GM12878 (cell line): ENCODE measurements around the gene NFE2. TPM values are rescaled to one million over a fixed set of nuclear protein-coding genes. Genes with fewer than 3 reads are reported as not detected.

Experiments
- ATAC-seq: fragments of 200-7000 bp; cut with Tn5 transposase; 3 replicates; pipeline ENCODE4 v1.9.1; 2020; ENCODE audit warnings: mild to moderate bottlenecking, moderate library complexity
- BruUV-seq: library from RNA; stranded (reverse); fragments of 400-500 nt; replicated peaks from 2 replicates; lab custom pipeline; 2021; lab: Mats Ljungman, UMichigan
- CTCF ChIA-PET: fragments of 300-600 bp; sonication (Branson Sonifier 250); formaldehyde crosslinking; extraction: SDS; loops from one replicate; lab custom pipeline; 2021; ENCODE audit warnings: inconsistent platforms; lab: Yijun Ruan, JAX
- POLR2A ChIA-PET: fragments of 350-600 bp; formaldehyde crosslinking; extraction: SDS; loops from one replicate; lab custom pipeline; 2021; ENCODE audit warnings: inconsistent platforms; lab: Charles Lee
- RAD21 ChIA-PET: fragments of 300-600 bp; sonication (Branson Sonifier 250); formaldehyde crosslinking; loops from one replicate; lab custom pipeline; 2023; ENCODE audit warnings: antibody characterized with exemption; ENCODE audit not compliant: unreplicated experiment; lab: Charles Lee
- SMC1A ChIA-PET: fragments of 300-600 bp; sonication (Branson Sonifier 250); formaldehyde crosslinking; loops from one replicate; lab custom pipeline; 2023; ENCODE audit not compliant: unreplicated experiment, uncharacterized antibody; lab: Charles Lee
- DNase-seq: peaks from one replicate; pipeline ENCODE4 v3.0.0-alpha.2; 2011; ENCODE audit warnings: low read depth, low spot score
- FAIRE-seq: peaks from 3 replicates; lab custom pipeline; 2011; peaks lifted over from hg19 to GRCh38; lab: Jason Lieb, UNC
- H2AFZ ChIP-seq: 2 replicates; pipeline ENCODE4 v1.6.0; 2011; ENCODE audit warnings: low read depth, low read length, control low read depth; ENCODE audit not compliant: control insufficient read depth
- H3K27ac ChIP-seq: 2 replicates; pipeline ENCODE4 v1.5.1; 2011; ENCODE audit warnings: control low read depth; ENCODE audit not compliant: control insufficient read depth, insufficient read depth
- H3K27me3 ChIP-seq, 2 experiments: replicated peaks in 1 of 2; 2 replicates each; pipeline versions ENCODE4 v1.6.0 to v1.6.1; 2011; ENCODE audit warnings: low read length in 1 of 2; ENCODE audit not compliant: control insufficient read depth in 2 of 2, insufficient read depth in 2 of 2
- H3K36me3 ChIP-seq, 2 experiments: 2 replicates each; pipeline ENCODE4 v1.5.1; 2011; ENCODE audit warnings: low read length in 1 of 2; ENCODE audit not compliant: control insufficient read depth in 2 of 2, insufficient read depth in 2 of 2
- H3K4me1 ChIP-seq: 2 replicates; pipeline ENCODE4 v1.6.1; 2011; ENCODE audit warnings: mild to moderate bottlenecking, low read length, moderate library complexity, mixed read lengths; ENCODE audit not compliant: control insufficient read depth, insufficient read depth
- H3K4me2 ChIP-seq: 2 replicates; pipeline ENCODE4 v1.6.0; 2011; ENCODE audit warnings: control low read depth; ENCODE audit not compliant: control insufficient read depth, insufficient read depth
- H3K4me3 ChIP-seq: fragments of 200-600 bp; sonication (generic); 2 replicates; pipeline ENCODE4 v1.5.1; 2016
- H3K79me2 ChIP-seq: 2 replicates; pipeline ENCODE4 v1.6.0; 2011; ENCODE audit warnings: low read length; ENCODE audit not compliant: control insufficient read depth, insufficient read depth
- H3K9ac ChIP-seq: 2 replicates; pipeline ENCODE4 v1.8.0; 2011; ENCODE audit warnings: low read length, control low read depth, mixed read lengths; ENCODE audit not compliant: control insufficient read depth, insufficient read depth
- H3K9me3 ChIP-seq: replicated peaks from 3 replicates; pipeline ENCODE4 v1.5.1; 2011; ENCODE audit warnings: mild to moderate bottlenecking, low read length; ENCODE audit not compliant: control insufficient read depth, insufficient read depth
- H4K20me1 ChIP-seq: 2 replicates; pipeline ENCODE4 v1.6.0; 2011; ENCODE audit not compliant: control insufficient read depth, insufficient read depth
- ASH2L ChIP-seq: fragments of 300-600, 200-600 bp; sonication (generic); IDR thresholded peaks from 2 replicates; pipeline ENCODE4 v1.6.1; 2017; ENCODE audit warnings: low read depth, mild to moderate bottlenecking, borderline replicate concordance
- BRCA1 ChIP-seq: IDR thresholded peaks from 2 replicates; pipeline ENCODE4 v1.6.1; 2011; ENCODE audit warnings: low read depth, low read length, improper control_type of control experiment
- CEBPZ ChIP-seq: fragments of 150-350 bp; IDR thresholded peaks from 2 replicates; pipeline ENCODE4 v1.6.1; 2016; ENCODE audit warnings: low read depth, low read length
- ETV6 ChIP-seq, 2 experiments: fragments of 450-650 bp in 1 of 2; IDR thresholded peaks in 1 of 2; conservative IDR thresholded peaks in 1 of 2; 2 replicates each; pipeline ENCODE4 v1.6.1; 2014; ENCODE audit warnings: antibody characterized with exemption in 1 of 2, borderline replicate concordance in 1 of 2, low read depth in 1 of 2, mild to moderate bottlenecking in 1 of 2, moderate library complexity in 1 of 2
- HCFC1 ChIP-seq: fragments of 150-350 bp; IDR thresholded peaks from 2 replicates; pipeline ENCODE4 v1.6.1; 2014; ENCODE audit warnings: low read length
- HDAC6 ChIP-seq: fragments of 200-600 bp; sonication (generic); IDR thresholded peaks from one replicate; pipeline ENCODE4 v1.8.0; 2017; ENCODE audit warnings: antibody characterized with exemption; ENCODE audit not compliant: unreplicated experiment
- LARP7 ChIP-seq: fragments of 450-650 bp; IDR thresholded peaks from 2 replicates; pipeline ENCODE4 v1.6.1; 2017; ENCODE audit warnings: mild to moderate bottlenecking
- TAF1 ChIP-seq: IDR thresholded peaks from 2 replicates; pipeline ENCODE4 v1.6.1; 2011; ENCODE audit warnings: mild to moderate bottlenecking, low read depth, low read length, borderline replicate concordance
- WRNIP1 ChIP-seq: IDR thresholded peaks from 2 replicates; pipeline ENCODE4 v1.6.1; 2011; ENCODE audit warnings: low read depth, low read length, improper control_type of control experiment, borderline replicate concordance
- YBX1 ChIP-seq: fragments of 450-650 bp; IDR thresholded peaks from 2 replicates; pipeline ENCODE4 v1.6.1; 2016; ENCODE audit warnings: antibody characterized with exemption
- ZNF24 ChIP-seq: fragments of 450-650 bp; IDR thresholded peaks from 2 replicates; pipeline ENCODE4 v1.6.1; 2017; ENCODE audit warnings: antibody characterized with exemption, mild to moderate bottlenecking
- WGBS: methylation state at CpG from one replicate; pipeline ENCODE4 v1.1.6; 2016; ENCODE audit warnings: low lambda C conversion rate; ENCODE audit not compliant: insufficient replicate concordance, insufficient coverage; ENCODE audit errors: missing lambda C conversion rate; 5-methylcytosine and 5-hydroxymethylcytosine counted together
- in situ Hi-C: fragments of 300-500 bp; cut with MboI; formaldehyde crosslinking; loops from 9 replicates; pipeline ENCODE4 v1.14.3; 2018; ENCODE audit warnings: mixed read lengths
- intact Hi-C: fragments of 100-400 bp; cut with micrococcal nuclease; formaldehyde crosslinking; loops from one replicate; pipeline ENCODE4 v1.14.2; 2022; ENCODE audit not compliant: unreplicated experiment
- polyA plus RNA-seq, 11 experiments: library from polyadenylated mRNA; depleted of rRNA in 4 of 11; unstranded in 6 of 11; stranded (reverse) in 5 of 11; fragments of >200 nt; fragmentation: Nextera tagmentation in 4 of 11; fragmentation: Illumina TruSeq in 1 of 11; extraction: Ambion mirVana in 4 of 11; extraction: Trizol in 1 of 11; gene quantifications; 1 replicate in 1 of 11; 2 replicates in 10 of 11; pipeline versions ENCODE4 v1.2.1 to v1.2.3, GENCODE V29; 2011 to 2016; ENCODE audit warnings: inconsistent platforms in 2 of 11, missing spikeins in 2 of 11, low read depth in 1 of 11
- total RNA-seq, 4 experiments: library from RNA; depleted of rRNA in 3 of 4; stranded (reverse); fragments of >200 nt in 3 of 4; fragmentation: Illumina TruSeq in 1 of 4; extraction: Trizol in 1 of 4; gene quantifications; 2 replicates each; pipeline versions ENCODE4 v1.2.1 to v1.2.3, GENCODE V29; 2013 to 2021
- TF ChIP-seq, protein P1 (sequence below): IDR thresholded peaks from 2 replicates; pipeline ENCODE4 v1.6.1; 2012; ENCODE audit warnings: low read depth, low read length, improper control_type of control experiment
- TF ChIP-seq, protein P2 (sequence below): IDR thresholded peaks from 2 replicates; pipeline ENCODE4 v1.6.1; 2011; ENCODE audit warnings: low read depth, mild to moderate bottlenecking, low read length, moderate library complexity, borderline replicate concordance; ENCODE audit errors: extremely low read depth
- TF ChIP-seq, protein P3 (sequence below): IDR thresholded peaks from 2 replicates; pipeline ENCODE4 v1.6.1; 2012; ENCODE audit warnings: low read depth, low read length, improper control_type of control experiment

Gene NFE2
- total and polyA plus RNA-seq, 10 of the 15 experiments (the other 5 are each of a cell fraction or from before 2014, with no cell fraction given): 0.06 to 0.28 TPM; not detected in 8

GRCh38 chr12:54349036-54349435 is 48.2 kb upstream of the NFE2 start:
- WGBS: 95% methylated on average over 4 of the region's 4 CpGs
- Histone ChIP-seq H3K27ac (no peak overlapping the region), H3K27me3 (no peaks in the 10 kb centered on the region), H3K4me1 (peaks cover 8% of the 10 kb centered on the region), H3K79me2 (no peaks in the 10 kb centered on the region), H2AFZ (no peak overlapping the region), H3K4me2 (no peak overlapping the region), H3K9me3 (no peaks in the 10 kb centered on the region), H4K20me1 (no peaks in the 10 kb centered on the region), H3K9ac (no peak overlapping the region), H3K4me3 (no peak overlapping the region), H3K36me3 (peaks cover 16 to 30% of the 10 kb centered on the region in 2 experiments)
- intact Hi-C loops: no loop called here
- ChIA-PET SMC1A (no interaction called here), CTCF (interaction anchor here (4.2 kb wide), 1 partner anchor 12 kb away, joined by 30 read pairs; no protein-coding TSS in a partner anchor), RAD21 (no interaction called here), POLR2A (no interaction called here)
- no peak for DNase-seq
- no TSS peak for BruUV-seq
- FAIRE-seq: no peak
- in situ Hi-C loops: no loop called here
- TF ChIP-seq, protein P1, sequence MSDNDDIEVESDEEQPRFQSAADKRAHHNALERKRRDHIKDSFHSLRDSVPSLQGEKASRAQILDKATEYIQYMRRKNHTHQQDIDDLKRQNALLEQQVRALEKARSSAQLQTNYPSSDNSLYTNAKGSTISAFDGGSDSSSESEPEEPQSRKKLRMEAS: no peak
- TF ChIP-seq, protein P2, sequence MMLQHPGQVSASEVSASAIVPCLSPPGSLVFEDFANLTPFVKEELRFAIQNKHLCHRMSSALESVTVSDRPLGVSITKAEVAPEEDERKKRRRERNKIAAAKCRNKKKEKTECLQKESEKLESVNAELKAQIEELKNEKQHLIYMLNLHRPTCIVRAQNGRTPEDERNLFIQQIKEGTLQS: no peak
- TF ChIP-seq TAF1 (no peak), HCFC1 (no peak), LARP7 (no peak), CEBPZ (no peak), BRCA1 (no peak), HDAC6 (no peak), ZNF24 (no peak), YBX1 (no peak), ASH2L (no peak), WRNIP1 (no peak), ETV6 (conservative IDR thresholded peaks at IDR 0.05 in 1 of 2, IDR thresholded peaks at IDR 0.05 in 1 of 2; ENCODE audit: borderline replicate concordance in 1 of 2, low read depth in 1 of 2) (no peak)
- TF ChIP-seq, protein P3, sequence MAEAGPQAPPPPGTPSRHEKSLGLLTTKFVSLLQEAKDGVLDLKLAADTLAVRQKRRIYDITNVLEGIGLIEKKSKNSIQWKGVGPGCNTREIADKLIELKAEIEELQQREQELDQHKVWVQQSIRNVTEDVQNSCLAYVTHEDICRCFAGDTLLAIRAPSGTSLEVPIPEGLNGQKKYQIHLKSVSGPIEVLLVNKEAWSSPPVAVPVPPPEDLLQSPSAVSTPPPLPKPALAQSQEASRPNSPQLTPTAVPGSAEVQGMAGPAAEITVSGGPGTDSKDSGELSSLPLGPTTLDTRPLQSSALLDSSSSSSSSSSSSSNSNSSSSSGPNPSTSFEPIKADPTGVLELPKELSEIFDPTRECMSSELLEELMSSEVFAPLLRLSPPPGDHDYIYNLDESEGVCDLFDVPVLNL: no peak
- ATAC-seq: no peak
